ENCODE measurements around the gene MOSMO.

DNA sequence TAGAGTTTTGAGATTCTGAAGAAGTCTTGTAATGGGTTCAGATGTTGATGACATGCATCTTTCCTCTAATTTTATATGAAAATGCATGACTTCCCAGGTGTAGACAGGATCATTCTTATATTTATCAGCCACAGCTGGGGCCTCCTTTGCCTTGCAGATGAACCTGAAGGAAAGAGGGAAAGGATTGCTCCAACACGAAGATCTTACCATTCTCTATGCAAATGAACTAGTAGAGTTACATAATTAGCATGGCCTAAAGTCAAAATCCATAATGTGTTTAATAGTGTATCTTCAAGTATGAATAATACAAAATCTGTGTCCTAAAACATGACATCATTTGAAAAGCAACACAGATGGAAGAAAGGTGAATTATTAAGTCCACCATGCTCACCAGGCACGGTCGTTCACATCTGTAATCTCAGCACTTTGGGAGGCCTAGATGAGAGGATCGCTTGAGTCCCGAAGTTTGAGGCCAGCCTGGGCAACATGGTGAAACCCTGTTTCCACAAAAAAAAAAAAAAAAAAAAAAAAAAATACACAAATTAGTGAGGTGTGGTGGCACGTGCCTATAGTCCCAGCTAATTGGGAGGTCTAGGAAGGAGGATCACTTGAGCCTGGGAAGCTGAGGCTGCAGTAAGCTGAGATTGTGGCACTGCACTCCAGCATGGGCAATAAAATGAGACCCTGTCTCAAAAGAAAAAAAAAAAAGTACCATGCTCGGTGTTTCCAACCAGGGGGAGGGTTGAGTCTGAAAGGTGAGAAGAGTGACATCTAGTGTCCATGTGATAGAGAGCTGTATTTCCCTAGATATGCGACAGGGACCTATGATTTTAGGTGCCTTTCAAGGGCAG is 90.7 kb downstream of the MOSMO start:
- TF ChIP-seq, protein P1, sequence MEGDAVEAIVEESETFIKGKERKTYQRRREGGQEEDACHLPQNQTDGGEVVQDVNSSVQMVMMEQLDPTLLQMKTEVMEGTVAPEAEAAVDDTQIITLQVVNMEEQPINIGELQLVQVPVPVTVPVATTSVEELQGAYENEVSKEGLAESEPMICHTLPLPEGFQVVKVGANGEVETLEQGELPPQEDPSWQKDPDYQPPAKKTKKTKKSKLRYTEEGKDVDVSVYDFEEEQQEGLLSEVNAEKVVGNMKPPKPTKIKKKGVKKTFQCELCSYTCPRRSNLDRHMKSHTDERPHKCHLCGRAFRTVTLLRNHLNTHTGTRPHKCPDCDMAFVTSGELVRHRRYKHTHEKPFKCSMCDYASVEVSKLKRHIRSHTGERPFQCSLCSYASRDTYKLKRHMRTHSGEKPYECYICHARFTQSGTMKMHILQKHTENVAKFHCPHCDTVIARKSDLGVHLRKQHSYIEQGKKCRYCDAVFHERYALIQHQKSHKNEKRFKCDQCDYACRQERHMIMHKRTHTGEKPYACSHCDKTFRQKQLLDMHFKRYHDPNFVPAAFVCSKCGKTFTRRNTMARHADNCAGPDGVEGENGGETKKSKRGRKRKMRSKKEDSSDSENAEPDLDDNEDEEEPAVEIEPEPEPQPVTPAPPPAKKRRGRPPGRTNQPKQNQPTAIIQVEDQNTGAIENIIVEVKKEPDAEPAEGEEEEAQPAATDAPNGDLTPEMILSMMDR (IDR thresholded peaks at IDR 0.05): peak in 5 of 7 experiments; percentile 15 to 55 (median 44)
- TF ChIP-seq POLR2AphosphoS5 (IDR thresholded peaks at IDR 0.05) (no peak), POLR2A (IDR thresholded peaks at IDR 0.05) (no peak)

All from stomach (tissue), 4 donors.